ENCODE measurements around the gene MAST3. TPM values are rescaled to one million over a fixed set of nuclear protein-coding genes. Genes with fewer than 3 reads are reported as not detected.

MAST3 gene
- total RNA-seq, 1 donor from 2014 or later = 10.7 TPM

- Mint-ChIP-seq H3K4me1 (ENCODE audit: low read depth) (peaks cover 5% of the 10 kb centered on the region), H3K4me3 (ENCODE audit: low read depth) (no peak overlapping the region)
These were observed 24.8 kb downstream of the MAST3 start for GRCh38 chr19:18122424-18122823.

GRCh38 chr19:18122860-18123795 lies 25.6 kb downstream of the MAST3 start:
- DNase-seq (ENCODE audit: low spot score, unreplicated experiment) = no peak
- H3K27ac Mint-ChIP-seq = no peak overlapping the region
- no peaks in the 10 kb centered on the region for H3K9me3 Mint-ChIP-seq (ENCODE audit: low read depth)
- no peak overlapping the region for H3K4me3 Mint-ChIP-seq (ENCODE audit: low read depth)
- peaks cover 7% of the 10 kb centered on the region for H3K36me3 Mint-ChIP-seq (ENCODE audit: insufficient read depth)
- peaks cover 3% of the 10 kb centered on the region for H3K4me1 Mint-ChIP-seq (ENCODE audit: low read depth)
- H3K27me3 Mint-ChIP-seq = no peaks in the 10 kb centered on the region
- TF ChIP-seq CTCF (IDR thresholded peaks at IDR 0.05; ENCODE audit: unreplicated experiment) = no peak

More at GRCh38 chr19:18122424-18122823, 24.8 kb downstream of the MAST3 start:
- no peak overlapping the region for H3K27ac Mint-ChIP-seq
- H3K27me3 Mint-ChIP-seq = no peaks in the 10 kb centered on the region
- TF ChIP-seq CTCF (IDR thresholded peaks at IDR 0.05; ENCODE audit: unreplicated experiment) = no peak
- H3K36me3 Mint-ChIP-seq (ENCODE audit: insufficient read depth) = peaks cover 7% of the 10 kb centered on the region
- no peaks in the 10 kb centered on the region for H3K9me3 Mint-ChIP-seq (ENCODE audit: low read depth)
- DNase-seq (ENCODE audit: low spot score, unreplicated experiment) = no peak

GRCh38 chr19:18123819-18124218 lies 26.2 kb downstream of the MAST3 start:
- H3K4me3 Mint-ChIP-seq (ENCODE audit: low read depth) = no peak overlapping the region
- no peak for DNase-seq (ENCODE audit: low spot score, unreplicated experiment)
- peaks cover 1% of the 10 kb centered on the region for H3K4me1 Mint-ChIP-seq (ENCODE audit: low read depth)
- H3K36me3 Mint-ChIP-seq (ENCODE audit: insufficient read depth) = peaks cover 10% of the 10 kb centered on the region
- TF ChIP-seq CTCF (IDR thresholded peaks at IDR 0.05; ENCODE audit: unreplicated experiment) = no peak
- no peak overlapping the region for H3K27ac Mint-ChIP-seq
- no peaks in the 10 kb centered on the region for H3K27me3 Mint-ChIP-seq
- H3K9me3 Mint-ChIP-seq (ENCODE audit: low read depth) = no peaks in the 10 kb centered on the region

- no peaks in the 10 kb centered on the region for H3K27me3 Mint-ChIP-seq
- no peak for TF ChIP-seq CTCF (IDR thresholded peaks at IDR 0.05; ENCODE audit: unreplicated experiment)
- H3K4me3 Mint-ChIP-seq (ENCODE audit: low read depth) = no peak overlapping the region
- no peaks in the 10 kb centered on the region for H3K4me1 Mint-ChIP-seq (ENCODE audit: low read depth)
- H3K9me3 Mint-ChIP-seq (ENCODE audit: low read depth) = no peaks in the 10 kb centered on the region
- DNase-seq (ENCODE audit: low spot score, unreplicated experiment) = no peak
- H3K36me3 Mint-ChIP-seq (ENCODE audit: insufficient read depth) = peaks cover 12% of the 10 kb centered on the region
- H3K27ac Mint-ChIP-seq = no peak overlapping the region
These were observed 28.5 kb downstream of the MAST3 start for GRCh38 chr19:18126097-18126496.

- H3K4me3 Mint-ChIP-seq (ENCODE audit: low read depth) = no peak overlapping the region
- no peaks in the 10 kb centered on the region for H3K9me3 Mint-ChIP-seq (ENCODE audit: low read depth)
- peaks cover 20% of the 10 kb centered on the region for H3K36me3 Mint-ChIP-seq (ENCODE audit: insufficient read depth)
- no peak for TF ChIP-seq CTCF (IDR thresholded peaks at IDR 0.05; ENCODE audit: unreplicated experiment)
- no peak for DNase-seq (ENCODE audit: low spot score, unreplicated experiment)
- H3K27me3 Mint-ChIP-seq = no peaks in the 10 kb centered on the region
- no peak overlapping the region for H3K27ac Mint-ChIP-seq
- no peaks in the 10 kb centered on the region for H3K4me1 Mint-ChIP-seq (ENCODE audit: low read depth)
These were observed 30.5 kb downstream of the MAST3 start for GRCh38 chr19:18128044-18128443.
